OCI-LY7 (cell line): ENCODE data around the gene NLN. TPM values are rescaled to one million over a fixed set of nuclear protein-coding genes. Genes with fewer than 3 reads are reported as not detected.

ENCODE experiments used
- BruUV-seq: library from RNA; stranded (reverse); fragments of 400-500 nt; replicated peaks from 2 replicates; lab custom pipeline; 2021; lab: Mats Ljungman, UMichigan
- CTCF ChIA-PET: fragments of 300-600 bp; sonication (Branson Sonifier 250); formaldehyde crosslinking; loops from one replicate; lab custom pipeline; 2022; ENCODE audit warnings: antibody characterized with exemption; ENCODE audit not compliant: unreplicated experiment; lab: Charles Lee
- POLR2A ChIA-PET: fragments of 300-600 bp; sonication (Branson Sonifier 250); formaldehyde crosslinking; loops from one replicate; lab custom pipeline; 2022; ENCODE audit warnings: antibody characterized with exemption; lab: Charles Lee
- DNase-seq: peaks from one replicate; pipeline ENCODE4 v3.0.0-alpha.2; 2015; ENCODE audit warnings: low spot score
- H2AFZ ChIP-seq: fragments of 200-600 bp; sonication (generic), shearing (Covaris generic); 2 replicates; pipeline ENCODE4 v1.6.1; 2014; ENCODE audit warnings: mild to moderate bottlenecking, antibody characterized with exemption, low read length, moderate library complexity
- H3K27ac ChIP-seq: fragments of 200-600 bp; sonication (generic); 2 replicates; pipeline ENCODE4 v1.5.1; 2014; ENCODE audit warnings: mixed run types, low read depth, mild to moderate bottlenecking, moderate library complexity, low read length, inconsistent platforms; ENCODE audit not compliant: poor library complexity, severe bottlenecking
- H3K36me3 ChIP-seq: fragments of 200-600 bp; sonication (generic); 2 replicates; pipeline ENCODE4 v1.6.1; 2014; ENCODE audit warnings: mild to moderate bottlenecking, antibody characterized with exemption, low read length, moderate library complexity, mixed read lengths; ENCODE audit not compliant: insufficient read depth
- H3K4me1 ChIP-seq: fragments of 200-600 bp; sonication (generic); 2 replicates; pipeline ENCODE4 v1.5.1; 2014; ENCODE audit warnings: mild to moderate bottlenecking, low read length; ENCODE audit not compliant: insufficient read depth, poor library complexity, severe bottlenecking
- H3K4me2 ChIP-seq: fragments of 200-600 bp; sonication (generic); 2 replicates; pipeline ENCODE4 v1.6.1; 2014; ENCODE audit warnings: mild to moderate bottlenecking, low read length
- H3K4me3 ChIP-seq: fragments of 200-600 bp; sonication (generic); 2 replicates; pipeline ENCODE4 v1.5.1; 2014; ENCODE audit warnings: mild to moderate bottlenecking, low read depth, low read length; ENCODE audit not compliant: poor library complexity, severe bottlenecking
- H3K79me2 ChIP-seq: fragments of 200-600 bp; sonication (generic); 2 replicates; pipeline ENCODE4 v1.6.1; 2016; ENCODE audit warnings: low read depth, mild to moderate bottlenecking, low read length, moderate library complexity, mixed read lengths; ENCODE audit not compliant: insufficient read depth
- H3K9me2 ChIP-seq: fragments of 200-600 bp; sonication (generic); 2 replicates; pipeline ENCODE4 v1.6.1; 2016; ENCODE audit warnings: mild to moderate bottlenecking, low read length, mixed read lengths; ENCODE audit not compliant: insufficient read depth
- H3K9me3 ChIP-seq: fragments of 200-600 bp; sonication (generic); 2 replicates; pipeline ENCODE4 v1.6.1; 2014; ENCODE audit warnings: mild to moderate bottlenecking, mixed run types, low read length, mixed read lengths
- H4K20me1 ChIP-seq: fragments of 200-600 bp; sonication (generic); 2 replicates; pipeline ENCODE4 v1.6.1; 2014; ENCODE audit warnings: mild to moderate bottlenecking, antibody characterized with exemption, low read length, moderate library complexity, mixed read lengths; ENCODE audit not compliant: insufficient read depth
- EZH2phosphoT487 ChIP-seq: fragments of 200-600 bp; sonication (generic); IDR thresholded peaks from 2 replicates; pipeline ENCODE4 v1.6.1; 2018; ENCODE audit warnings: low read depth, borderline replicate concordance, mild to moderate bottlenecking, mixed run types, antibody characterized with exemption, low read length, moderate library complexity, mixed read lengths
- intact Hi-C: fragments of 100-400 bp; cut with micrococcal nuclease; formaldehyde crosslinking; loops from one replicate; pipeline ENCODE4 v1.10.0; 2022; ENCODE audit not compliant: unreplicated experiment
- total RNA-seq, 2 experiments: library from RNA; depleted of rRNA in 1 of 2; stranded (reverse); fragments of >200 nt in 1 of 2; shearing (Covaris generic) in 1 of 2; gene quantifications; 2 replicates each; pipeline ENCODE4 v1.2.3, GENCODE V29; 2014 to 2022
- TF ChIP-seq, protein P1 (sequence below): fragments of 200-600 bp; sonication (generic); conservative IDR thresholded peaks from 2 replicates; pipeline ENCODE4 v1.5.1; 2014; ENCODE audit warnings: mild to moderate bottlenecking, antibody characterized with exemption, low read length, moderate library complexity, mixed read lengths

NLN gene
- total RNA-seq, 2 experiments from 2014 or later: 14.9 to 26.0 TPM

DNA sequence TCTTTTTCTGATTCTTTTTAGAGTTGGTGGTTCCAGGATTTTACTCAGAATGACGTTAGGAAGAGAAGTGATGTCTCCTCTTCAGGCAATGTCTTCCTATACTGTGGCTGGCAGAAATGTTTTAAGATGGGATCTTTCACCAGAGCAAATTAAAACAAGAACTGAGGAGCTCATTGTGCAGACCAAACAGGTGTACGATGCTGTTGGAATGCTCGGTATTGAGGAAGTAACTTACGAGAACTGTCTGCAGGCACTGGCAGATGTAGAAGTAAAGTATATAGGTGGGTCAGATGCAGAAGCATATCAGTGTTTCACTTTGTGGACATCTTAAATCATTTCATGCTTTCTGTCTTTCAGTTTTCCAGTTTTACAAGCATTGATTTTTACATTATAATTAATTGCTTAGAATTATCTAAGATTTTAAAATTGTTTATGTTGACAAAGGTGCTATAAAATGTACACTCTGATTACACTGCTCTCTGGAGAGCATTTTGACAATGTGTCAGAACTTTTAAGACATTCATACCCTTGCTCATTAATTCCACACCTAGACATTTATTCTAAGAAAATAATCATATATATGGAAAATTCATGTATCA, 36.6 kb downstream of the NLN start:
- no peak for DNase-seq
- Histone ChIP-seq H3K4me1 (no peaks in the 10 kb centered on the region), H3K4me3 (no peak overlapping the region), H3K9me2 (no peaks in the 10 kb centered on the region), H3K4me2 (no peak overlapping the region), H4K20me1 (no peaks in the 10 kb centered on the region), H3K36me3 (peaks cover 20% of the 10 kb centered on the region), H2AFZ (no peak overlapping the region), H3K9me3 (no peaks in the 10 kb centered on the region), H3K27ac (no peak overlapping the region), H3K79me2 (no peaks in the 10 kb centered on the region)
- ChIA-PET POLR2A (interaction anchor here (0.8 to 1.6 kb wide), 3 partner anchors 9 to 38 kb away, joined by 3 to 6 read pairs (median 3); no protein-coding TSS in a partner anchor), CTCF (interaction anchor here (1.0 kb wide), 1 partner anchor 10 kb away, joined by 3 read pairs; no protein-coding TSS in a partner anchor)
- no TSS peak for BruUV-seq
- intact Hi-C loops: no loop called here
- TF ChIP-seq EZH2phosphoT487: no peak
- TF ChIP-seq, protein P1, sequence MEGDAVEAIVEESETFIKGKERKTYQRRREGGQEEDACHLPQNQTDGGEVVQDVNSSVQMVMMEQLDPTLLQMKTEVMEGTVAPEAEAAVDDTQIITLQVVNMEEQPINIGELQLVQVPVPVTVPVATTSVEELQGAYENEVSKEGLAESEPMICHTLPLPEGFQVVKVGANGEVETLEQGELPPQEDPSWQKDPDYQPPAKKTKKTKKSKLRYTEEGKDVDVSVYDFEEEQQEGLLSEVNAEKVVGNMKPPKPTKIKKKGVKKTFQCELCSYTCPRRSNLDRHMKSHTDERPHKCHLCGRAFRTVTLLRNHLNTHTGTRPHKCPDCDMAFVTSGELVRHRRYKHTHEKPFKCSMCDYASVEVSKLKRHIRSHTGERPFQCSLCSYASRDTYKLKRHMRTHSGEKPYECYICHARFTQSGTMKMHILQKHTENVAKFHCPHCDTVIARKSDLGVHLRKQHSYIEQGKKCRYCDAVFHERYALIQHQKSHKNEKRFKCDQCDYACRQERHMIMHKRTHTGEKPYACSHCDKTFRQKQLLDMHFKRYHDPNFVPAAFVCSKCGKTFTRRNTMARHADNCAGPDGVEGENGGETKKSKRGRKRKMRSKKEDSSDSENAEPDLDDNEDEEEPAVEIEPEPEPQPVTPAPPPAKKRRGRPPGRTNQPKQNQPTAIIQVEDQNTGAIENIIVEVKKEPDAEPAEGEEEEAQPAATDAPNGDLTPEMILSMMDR: no peak

DNA sequence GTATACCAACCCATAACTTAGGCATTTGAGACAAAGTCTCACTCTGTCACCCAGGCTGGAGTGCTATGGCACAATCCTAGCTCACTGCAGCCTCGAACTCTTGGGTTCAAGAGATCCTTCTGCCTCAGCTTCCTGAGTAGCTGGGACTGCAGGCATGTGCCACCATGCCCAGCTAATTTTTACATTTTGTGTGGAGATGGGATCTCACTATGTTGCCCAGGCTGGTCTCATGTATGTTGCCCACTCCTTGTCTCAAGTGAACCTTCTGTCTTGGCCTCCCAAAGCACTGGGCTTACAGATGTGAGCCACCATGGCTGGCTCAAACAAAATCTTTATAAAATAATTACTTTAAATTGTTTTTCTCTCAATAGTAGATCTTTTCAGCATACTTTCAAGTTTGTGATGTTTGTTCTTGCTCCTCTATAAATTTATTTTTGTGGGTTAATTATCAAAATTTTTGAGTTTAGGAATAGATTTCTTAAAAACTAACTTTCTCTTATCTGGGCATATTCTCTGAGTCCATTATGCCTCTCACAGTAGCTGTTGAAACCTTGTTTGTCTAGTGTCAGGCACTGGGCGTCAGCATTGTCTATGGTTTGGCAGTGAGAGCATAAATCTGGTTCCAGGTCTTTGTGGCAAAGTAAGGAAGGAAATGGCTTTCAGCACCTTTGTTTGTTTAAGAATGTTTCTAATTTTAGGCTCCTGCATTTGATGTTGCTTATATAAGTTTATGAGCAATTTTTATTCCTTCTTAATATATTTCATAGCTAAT, 38.7 kb downstream of the NLN start:
- peak; percentile 38 for DNase-seq
- H3K4me3 ChIP-seq: no peak overlapping the region
- no peak overlapping the region for H2AFZ ChIP-seq
- no peak overlapping the region for H3K27ac ChIP-seq
- H3K79me2 ChIP-seq: no peaks in the 10 kb centered on the region
- H3K9me2 ChIP-seq: no peaks in the 10 kb centered on the region
- no peaks in the 10 kb centered on the region for H3K4me1 ChIP-seq
- no TSS peak for BruUV-seq
- no peak overlapping the region for H3K4me2 ChIP-seq
- H3K9me3 ChIP-seq: no peaks in the 10 kb centered on the region
- intact Hi-C loops: no loop called here
- no peaks in the 10 kb centered on the region for H4K20me1 ChIP-seq
- TF ChIP-seq, protein P1: peak; percentile 43; the same call in 1 of the 2 replicates
- no peak for TF ChIP-seq EZH2phosphoT487
- peaks cover 24% of the 10 kb centered on the region for H3K36me3 ChIP-seq
- POLR2A ChIA-PET: interaction anchor here (0.7 to 1.0 kb wide), 4 partner anchors 9 to 420 kb away, joined by 3 to 4 read pairs (median 3); no protein-coding TSS in a partner anchor
- CTCF ChIA-PET: no interaction called here
